ENCODE results near the gene ZDHHC1. TPM values are rescaled to one million over a fixed set of nuclear protein-coding genes. Genes with fewer than 3 reads are reported as not detected.

ZDHHC1 gene
- total RNA-seq, 8 experiments from 2014 or later = 3.4 to 14.6 (median 4.6) TPM

DNA sequence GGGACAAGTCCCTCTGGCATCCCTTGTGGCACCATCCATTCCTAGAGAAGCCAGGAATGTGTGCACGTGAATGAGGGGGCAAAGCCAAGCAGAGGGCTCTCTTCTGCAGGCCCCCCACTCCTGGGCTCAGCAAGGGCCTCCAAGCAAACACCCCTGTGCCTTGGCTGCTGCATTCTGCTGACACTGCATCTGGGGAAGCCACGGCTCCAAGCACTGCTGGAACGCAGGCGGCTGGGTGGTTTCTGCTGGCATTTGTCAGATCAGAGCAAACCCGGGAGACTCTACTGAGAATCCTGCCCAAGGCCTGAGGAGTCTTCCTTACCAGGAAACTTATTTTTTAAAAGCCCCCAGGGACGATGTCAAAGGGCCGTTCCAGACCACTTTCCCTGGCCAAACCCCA, 41.3 kb upstream of the ZDHHC1 start:
- Histone ChIP-seq H3K4me3 (no peak overlapping the region), H3K27ac (no peak overlapping the region), H3K4me1 (replicated peaks in 1 of 2) (no peaks in the 10 kb centered on the region)
- in situ Hi-C loops (cut with MboI; ENCODE audit: low pct_unique_long_range_greater_than_20kb in 2 of 9, low sequenced_read_pairs in 9 of 9, unreplicated experiment in 9 of 9) = no loop called here
- no peak for ATAC-seq (replicated peaks in 6 of 8)
- 50% methylated on average over 1 of the region's 7 CpGs; no CpG with 5 or more reads in 9 of the 10 experiments for WGBS, 10 experiments

DNA sequence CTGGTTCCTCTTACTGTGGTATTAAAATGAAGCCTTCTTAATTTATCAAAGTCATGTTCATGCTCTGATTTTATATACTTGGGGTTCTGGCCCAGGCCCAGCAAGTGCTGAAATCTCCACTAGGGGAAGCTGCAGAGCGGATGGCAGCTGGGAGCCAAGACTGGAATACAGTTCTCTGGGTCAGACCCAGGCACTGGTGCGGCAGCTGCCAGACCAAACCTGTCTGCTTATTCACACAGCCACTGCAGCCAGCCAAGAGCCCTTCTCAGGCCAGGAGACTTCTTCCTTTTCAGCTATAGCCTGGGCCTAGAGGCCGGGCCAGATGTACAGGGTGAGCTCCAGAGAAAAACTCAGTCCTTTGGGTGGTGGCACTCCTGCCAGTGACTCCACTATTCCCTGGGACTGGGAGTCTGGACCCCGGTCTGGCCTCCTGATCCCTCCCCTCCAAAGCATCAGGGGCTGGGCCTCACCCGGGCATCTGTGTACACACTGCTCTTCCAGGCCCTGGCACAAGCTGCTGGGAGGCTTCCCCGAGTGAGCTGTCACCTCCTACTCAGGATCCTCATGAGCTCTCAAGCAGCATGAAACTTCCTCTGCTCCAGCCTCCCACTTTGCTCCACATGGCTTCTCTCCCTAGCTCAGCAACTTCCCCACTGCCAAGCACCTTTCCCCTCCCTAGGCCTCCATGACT, 40.3 kb upstream of the ZDHHC1 start:
- Histone ChIP-seq H3K4me1 (replicated peaks in 1 of 2) (no peaks in the 10 kb centered on the region), H3K4me3 (no peak overlapping the region), H3K27ac (no peak overlapping the region)
- WGBS, 10 experiments = 10 to 100% (median 53%) methylated on average over 1 to 3 of the region's 6 CpGs; no CpG with 5 or more reads in 3 of the 10 experiments
- peak in 5 of 8 experiments; percentile 13 to 68 (median 26) for ATAC-seq (replicated peaks in 6 of 8)
- in situ Hi-C loops (cut with MboI; ENCODE audit: low pct_unique_long_range_greater_than_20kb in 2 of 9, low sequenced_read_pairs in 9 of 9, unreplicated experiment in 9 of 9) = no loop called here

DNA sequence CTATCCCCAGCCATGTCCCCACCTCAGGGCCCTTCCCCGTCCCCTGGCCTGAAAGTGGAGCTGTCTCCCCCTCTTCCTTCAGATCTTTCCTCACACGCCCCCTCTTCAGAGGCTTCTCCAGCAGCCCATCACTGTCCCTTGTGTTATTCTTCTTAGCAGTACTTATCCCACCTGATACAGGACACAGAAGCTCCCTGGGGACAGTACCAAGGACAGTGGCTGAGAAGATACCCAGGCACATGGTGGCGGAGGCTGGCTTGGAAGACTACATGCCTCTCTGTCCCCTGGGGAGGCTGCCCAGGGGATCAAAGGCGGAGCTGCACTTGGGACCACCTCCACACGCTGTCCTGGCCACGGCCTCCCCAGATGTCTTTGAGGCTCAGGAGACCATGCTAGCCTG, 38.6 kb upstream of the ZDHHC1 start:
- no peaks in the 10 kb centered on the region for H3K4me1 ChIP-seq (replicated peaks in 1 of 2)
- H3K4me3 ChIP-seq = no peak overlapping the region
- no peak for ATAC-seq (replicated peaks in 6 of 8)
- in situ Hi-C loops (cut with MboI; ENCODE audit: low pct_unique_long_range_greater_than_20kb in 2 of 9, low sequenced_read_pairs in 9 of 9, unreplicated experiment in 9 of 9) = no loop called here
- 87 to 92% methylated on average over 2 to 3 of the region's 6 CpGs; no CpG with 5 or more reads in 8 of the 10 experiments for WGBS, 10 experiments
- H3K27ac ChIP-seq = no peak overlapping the region

DNA sequence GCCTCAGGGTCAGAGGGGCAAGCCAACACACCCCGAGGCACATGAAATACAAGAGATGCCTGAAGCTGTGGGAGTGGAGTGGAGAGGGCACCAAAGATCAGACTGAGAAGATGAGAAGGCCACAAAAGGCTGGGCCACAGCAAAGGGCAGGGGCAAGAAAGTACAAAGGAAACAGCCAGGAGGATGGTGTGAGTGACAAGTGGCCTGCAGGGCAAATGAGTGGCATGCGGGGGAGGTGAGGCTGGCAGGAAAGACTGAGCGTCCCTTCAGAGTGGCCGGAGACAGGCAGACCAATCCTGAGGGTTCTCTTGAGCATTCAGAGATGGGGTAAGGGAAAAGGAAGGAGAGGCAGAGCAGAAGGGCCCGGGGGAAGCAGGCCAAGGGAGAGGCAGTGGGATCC, 37.8 kb upstream of the ZDHHC1 start:
- WGBS, 10 experiments = 40 to 95% (median 65%) methylated on average over 1 to 3 of the region's 5 CpGs; no CpG with 5 or more reads in 2 of the 10 experiments
- H3K4me3 ChIP-seq = no peak overlapping the region
- H3K4me1 ChIP-seq (replicated peaks in 1 of 2) = no peaks in the 10 kb centered on the region
- H3K27ac ChIP-seq = no peak overlapping the region
- ATAC-seq (replicated peaks in 6 of 8) = no peak
- in situ Hi-C loops (cut with MboI; ENCODE audit: low pct_unique_long_range_greater_than_20kb in 2 of 9, low sequenced_read_pairs in 9 of 9, unreplicated experiment in 9 of 9) = no loop called here

DNA sequence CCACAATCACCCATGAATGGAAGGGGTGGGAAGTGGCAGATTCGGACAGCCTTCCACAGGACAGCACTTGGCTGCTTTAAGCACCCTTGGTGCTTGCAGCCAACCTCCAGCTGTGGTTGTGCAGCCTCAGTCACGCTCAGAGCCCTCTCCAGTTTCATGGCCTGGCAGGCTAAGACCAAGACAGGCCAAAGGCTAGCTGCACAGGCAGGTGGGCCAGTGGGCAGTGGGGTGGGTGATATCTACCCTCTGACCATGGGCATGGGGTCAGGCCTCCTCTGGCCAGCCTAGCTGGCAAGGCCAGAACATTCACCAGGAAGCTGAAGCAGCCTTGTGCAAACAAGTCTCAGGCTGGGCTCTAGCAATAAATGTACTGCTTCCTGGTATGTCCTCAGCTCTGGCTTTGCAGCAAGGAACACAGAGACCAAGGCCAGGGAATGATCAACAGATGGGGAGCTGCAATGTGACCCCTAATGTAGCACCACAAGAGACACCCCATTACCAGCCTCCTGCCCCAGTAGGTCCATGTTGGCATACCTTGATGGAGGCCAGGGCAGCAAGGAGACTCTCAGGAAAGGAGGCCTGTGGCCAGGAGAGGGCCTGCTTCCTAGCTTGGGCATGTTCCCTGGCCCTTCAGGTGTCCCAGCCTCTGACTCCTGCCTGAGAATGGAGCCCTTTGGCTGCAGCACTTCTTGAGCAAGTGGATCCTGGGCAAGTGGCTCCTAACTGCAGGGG, 35.6 kb upstream of the ZDHHC1 start:
- no peak overlapping the region for H3K4me3 ChIP-seq
- H3K4me1 ChIP-seq (replicated peaks in 1 of 2) = no peaks in the 10 kb centered on the region
- in situ Hi-C loops (cut with MboI; ENCODE audit: low pct_unique_long_range_greater_than_20kb in 2 of 9, low sequenced_read_pairs in 9 of 9, unreplicated experiment in 9 of 9) = no loop called here
- no peak overlapping the region for H3K27ac ChIP-seq
- 0 to 100% (median 90%) methylated on average over 1 to 2 of the region's 2 CpGs; no CpG with 5 or more reads in 5 of the 10 experiments for WGBS, 10 experiments
- ATAC-seq (replicated peaks in 6 of 8) = no peak

DNA sequence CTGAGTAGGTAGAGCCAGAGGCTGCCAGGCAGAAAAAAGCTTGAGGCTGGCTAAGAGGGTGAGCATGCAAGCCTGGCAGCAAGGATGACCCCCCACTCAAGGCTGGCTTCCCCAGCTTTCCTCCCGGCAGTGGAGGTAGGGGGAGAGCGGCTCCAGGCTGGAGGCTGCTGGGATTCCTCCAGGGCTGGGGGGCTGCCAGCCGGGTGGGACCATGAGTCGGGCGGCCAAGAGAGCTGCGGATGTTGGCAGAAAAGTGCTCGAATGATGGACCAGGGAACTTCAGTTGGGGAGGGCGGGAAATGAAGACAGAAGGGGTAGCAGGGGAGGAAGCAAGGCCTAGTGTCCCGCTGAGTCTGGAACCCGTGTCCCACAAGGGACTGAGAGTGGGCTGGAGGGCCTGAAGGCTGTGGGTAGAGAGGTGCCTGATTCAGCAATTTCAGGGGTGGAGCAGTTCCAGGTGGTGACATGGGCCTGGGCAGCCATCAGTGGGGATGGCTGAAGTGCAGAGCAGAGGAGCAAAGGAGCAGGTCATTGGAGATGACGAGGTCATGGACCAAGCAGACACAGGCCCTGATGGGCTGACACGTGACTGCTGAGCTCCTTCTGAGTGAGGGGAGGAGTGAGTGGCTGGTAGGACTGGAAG, 34.9 kb upstream of the ZDHHC1 start:
- in situ Hi-C loops (cut with MboI; ENCODE audit: low pct_unique_long_range_greater_than_20kb in 2 of 9, low sequenced_read_pairs in 9 of 9, unreplicated experiment in 9 of 9) = no loop called here
- peak in 1 of 8 experiments; percentile 26 for ATAC-seq (replicated peaks in 6 of 8)
- 50 to 90% (median 83%) methylated on average over 1 to 5 of the region's 12 CpGs; no CpG with 5 or more reads in 6 of the 10 experiments for WGBS, 10 experiments
- Histone ChIP-seq H3K27ac (no peak overlapping the region), H3K4me3 (no peak overlapping the region), H3K4me1 (replicated peaks in 1 of 2) (no peaks in the 10 kb centered on the region)

DNA sequence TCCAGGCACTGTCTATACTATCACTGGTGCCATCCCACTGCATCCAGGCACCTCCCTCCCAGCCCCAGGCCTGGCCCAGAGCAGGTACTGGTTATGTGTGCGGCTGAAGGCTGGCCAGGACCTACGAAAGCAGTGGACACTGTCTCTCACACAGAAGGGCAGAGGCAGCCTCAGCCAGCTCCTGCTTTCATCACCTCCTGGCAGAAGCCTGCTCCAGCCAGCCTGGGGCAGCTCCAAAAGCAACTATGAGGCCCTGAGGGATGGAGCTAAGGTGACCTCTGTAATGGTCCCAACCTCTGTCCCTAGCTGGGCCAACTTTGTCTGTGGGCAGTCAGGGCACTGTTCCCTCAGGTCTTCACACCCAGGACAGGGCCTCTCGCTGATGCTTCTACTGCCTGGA, 33.5 kb upstream of the ZDHHC1 start:
- Histone ChIP-seq H3K4me1 (replicated peaks in 1 of 2) (no peaks in the 10 kb centered on the region), H3K4me3 (no peak overlapping the region), H3K27ac (no peak overlapping the region)
- ATAC-seq (replicated peaks in 6 of 8) = no peak
- 56 to 100% (median 90%) methylated on average over 1 to 3 of the region's 3 CpGs; no CpG with 5 or more reads in 6 of the 10 experiments for WGBS, 10 experiments
- in situ Hi-C loops (cut with MboI; ENCODE audit: low pct_unique_long_range_greater_than_20kb in 2 of 9, low sequenced_read_pairs in 9 of 9, unreplicated experiment in 9 of 9) = no loop called here

DNA sequence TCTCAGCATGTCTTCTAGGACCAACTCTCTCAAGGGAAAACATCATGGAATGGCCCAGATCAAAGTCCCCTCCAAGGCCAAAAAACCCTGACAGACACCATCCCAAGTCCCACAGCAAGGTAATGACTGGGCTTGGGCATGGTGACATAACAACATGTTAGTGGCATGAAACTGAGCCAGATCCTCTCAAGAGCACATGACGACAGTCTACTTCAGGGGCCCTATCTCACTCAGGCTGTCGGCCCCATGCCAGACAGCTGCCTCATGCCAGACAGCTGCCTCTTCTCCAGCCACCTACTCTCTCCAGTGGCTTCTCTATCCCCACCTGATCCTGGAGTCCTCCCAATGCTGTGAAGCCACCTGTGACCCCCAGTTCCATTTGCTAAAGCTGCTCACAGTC, 33.1 kb upstream of the ZDHHC1 start:
- in situ Hi-C loops (cut with MboI; ENCODE audit: low pct_unique_long_range_greater_than_20kb in 2 of 9, low sequenced_read_pairs in 9 of 9, unreplicated experiment in 9 of 9) = no loop called here
- no peak overlapping the region for H3K4me3 ChIP-seq
- H3K4me1 ChIP-seq (replicated peaks in 1 of 2) = no peaks in the 10 kb centered on the region
- no peak for ATAC-seq (replicated peaks in 6 of 8)
- no peak overlapping the region for H3K27ac ChIP-seq
- WGBS, 10 experiments = 71 to 100% (median 83%) methylated on average over 1 to 2 of the region's 2 CpGs; no CpG with 5 or more reads in 4 of the 10 experiments

DNA sequence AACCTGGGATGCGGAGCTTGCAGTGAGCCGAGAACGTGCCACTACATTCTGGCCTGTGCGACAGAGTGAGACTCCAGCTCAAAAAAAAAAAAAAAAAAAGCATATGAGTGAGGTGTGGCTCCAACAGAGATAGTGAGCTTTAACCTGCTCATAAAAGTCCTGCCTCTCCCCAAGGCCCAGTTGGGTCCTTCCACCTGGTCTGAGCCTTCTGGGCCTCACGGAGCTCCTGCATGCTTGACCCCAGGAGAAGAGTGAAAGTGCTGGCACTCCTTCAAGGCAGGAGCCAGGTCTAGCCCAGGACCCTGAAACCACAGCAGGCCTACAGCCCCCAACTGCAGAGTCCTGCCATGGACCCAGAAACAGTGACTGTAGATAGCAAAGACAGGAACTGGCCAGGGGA, 32.3 kb upstream of the ZDHHC1 start:
- WGBS, 10 experiments = 97% methylated on average over 5 of the region's 5 CpGs; no CpG with 5 or more reads in 9 of the 10 experiments
- no peak overlapping the region for H3K4me3 ChIP-seq
- no peaks in the 10 kb centered on the region for H3K4me1 ChIP-seq (replicated peaks in 1 of 2)
- in situ Hi-C loops (cut with MboI; ENCODE audit: low pct_unique_long_range_greater_than_20kb in 2 of 9, low sequenced_read_pairs in 9 of 9, unreplicated experiment in 9 of 9) = no loop called here
- H3K27ac ChIP-seq = no peak overlapping the region
- no peak for ATAC-seq (replicated peaks in 6 of 8)

DNA sequence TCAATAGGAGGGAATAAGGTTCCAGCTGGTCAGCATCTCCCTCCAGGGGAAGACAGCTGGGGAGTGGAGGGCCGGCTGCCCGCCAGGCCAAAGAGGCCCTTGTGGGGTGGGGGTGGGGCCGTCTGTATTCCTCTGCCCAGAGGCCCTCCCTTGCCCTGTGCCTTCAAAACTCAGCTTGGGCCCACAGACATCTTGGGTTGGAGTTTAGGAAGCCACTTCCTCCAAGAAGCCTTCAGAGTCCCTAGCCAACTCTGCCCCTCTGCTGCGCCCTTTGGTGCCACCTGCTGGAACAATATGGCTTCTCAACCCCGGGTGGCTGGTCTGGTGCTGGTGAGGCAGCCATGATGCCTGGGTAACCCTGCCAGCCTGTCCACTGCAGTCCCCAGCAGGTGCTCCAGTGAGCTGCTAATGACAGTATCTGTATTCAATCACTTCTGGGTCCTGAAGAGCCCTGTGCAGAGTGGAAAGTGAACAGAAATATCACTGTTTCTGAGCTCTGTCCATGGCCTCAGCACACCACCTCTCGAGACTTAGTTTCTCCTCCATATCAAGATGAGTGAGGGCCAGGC, 31.3 kb upstream of the ZDHHC1 start:
- Histone ChIP-seq H3K27ac (no peak overlapping the region), H3K4me1 (replicated peaks in 1 of 2) (peaks cover 0 to 5% of the 10 kb centered on the region in 2 donors), H3K4me3 (no peak overlapping the region)
- ATAC-seq (replicated peaks in 6 of 8) = peak in 3 of 8 experiments; percentile 61 to 84 (median 65)
- in situ Hi-C loops (cut with MboI; ENCODE audit: low pct_unique_long_range_greater_than_20kb in 2 of 9, low sequenced_read_pairs in 9 of 9, unreplicated experiment in 9 of 9) = no loop called here
- 60 to 89% (median 80%) methylated on average over 1 to 3 of the region's 6 CpGs; no CpG with 5 or more reads in 6 of the 10 experiments for WGBS, 10 experiments

DNA sequence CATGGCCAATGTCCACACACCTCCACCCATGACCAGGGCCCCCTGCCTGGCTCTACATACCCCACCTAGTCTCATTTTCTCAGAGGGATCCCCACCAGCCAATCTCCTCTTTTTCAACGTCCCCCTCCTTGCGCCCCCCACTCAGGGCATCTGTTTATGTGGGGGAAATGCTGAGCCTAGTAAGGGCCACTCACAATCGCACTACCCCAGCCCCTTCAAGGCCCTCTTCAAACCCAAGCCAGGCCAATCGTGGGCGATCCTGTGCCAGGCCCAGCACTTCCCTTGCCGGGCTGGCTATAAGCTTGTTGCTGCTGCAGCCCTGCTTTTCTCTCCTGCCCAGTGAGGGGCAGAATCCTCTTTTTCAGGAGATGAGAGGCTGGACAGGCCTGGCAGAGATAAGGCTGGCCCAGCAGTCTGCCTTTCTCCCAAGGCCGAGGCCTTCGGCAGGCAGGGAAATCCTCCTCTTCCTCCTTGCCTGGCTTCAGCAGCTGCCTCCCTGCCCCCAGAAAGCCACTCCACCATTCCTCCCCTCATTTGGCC, 30.8 kb upstream of the ZDHHC1 start:
- H3K4me3 ChIP-seq = no peak overlapping the region
- H3K4me1 ChIP-seq (replicated peaks in 1 of 2) = peaks cover 0 to 5% of the 10 kb centered on the region in 2 donors
- no peak overlapping the region for H3K27ac ChIP-seq
- WGBS, 10 experiments = 40 to 100% (median 89%) methylated on average over 1 to 6 of the region's 8 CpGs; no CpG with 5 or more reads in 2 of the 10 experiments
- in situ Hi-C loops (cut with MboI; ENCODE audit: low pct_unique_long_range_greater_than_20kb in 2 of 9, low sequenced_read_pairs in 9 of 9, unreplicated experiment in 9 of 9) = no loop called here
- ATAC-seq (replicated peaks in 6 of 8) = no peak

DNA sequence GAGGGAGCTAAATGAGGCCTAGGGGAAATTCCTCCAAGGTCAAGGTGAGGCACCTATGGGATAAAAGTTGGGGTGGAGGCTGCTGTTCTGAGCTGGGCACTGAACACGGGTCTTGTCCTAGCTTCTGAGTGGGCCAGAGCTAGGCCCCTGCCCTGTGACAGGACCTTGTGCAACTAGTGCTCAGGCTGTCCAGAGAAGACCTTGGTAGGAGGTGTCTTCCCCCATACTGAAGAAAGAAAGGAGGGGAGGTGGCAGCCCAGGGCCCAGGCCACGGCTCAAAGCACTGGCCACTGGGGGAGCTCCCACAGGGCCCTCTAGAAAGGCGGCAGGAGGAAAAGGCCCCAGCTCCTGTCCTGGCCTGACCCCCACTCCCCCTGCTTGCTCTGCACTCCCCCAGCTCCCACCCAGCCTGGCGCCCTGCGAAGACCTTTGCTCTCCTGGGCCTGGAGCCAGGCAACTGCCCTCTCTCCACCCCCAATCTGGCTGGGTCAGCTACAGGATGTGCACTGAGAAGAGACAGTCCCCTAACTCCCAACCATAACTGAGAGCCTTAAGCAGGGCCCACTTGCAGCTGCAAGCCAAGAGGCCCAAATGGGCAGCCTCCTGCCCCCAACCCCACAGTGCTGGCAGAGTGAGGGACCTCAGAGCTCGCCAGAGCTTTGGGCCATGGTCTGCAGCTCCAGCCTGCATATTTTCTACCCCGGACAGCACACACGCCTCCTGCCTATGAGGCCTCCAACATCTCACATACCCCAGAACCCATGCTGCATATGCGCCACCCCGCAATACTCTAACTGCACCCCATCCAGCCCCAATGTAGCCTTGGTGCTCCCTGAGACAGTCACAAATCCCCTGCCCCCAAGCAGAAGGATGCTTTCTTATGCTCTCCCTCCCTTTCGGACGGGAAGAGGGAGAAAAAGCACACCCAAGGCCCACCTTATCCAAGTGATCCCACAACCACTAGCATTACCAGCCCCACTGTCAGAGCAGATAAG, 29.9 kb upstream of the ZDHHC1 start:
- H3K27ac ChIP-seq = no peak overlapping the region
- 100% methylated on average over 1 to 2 of the region's 12 CpGs; no CpG with 5 or more reads in 6 of the 10 experiments for WGBS, 10 experiments
- ATAC-seq (replicated peaks in 6 of 8) = no peak
- in situ Hi-C loops (cut with MboI; ENCODE audit: low pct_unique_long_range_greater_than_20kb in 2 of 9, low sequenced_read_pairs in 9 of 9, unreplicated experiment in 9 of 9) = no loop called here
- H3K4me3 ChIP-seq = no peak overlapping the region
- H3K4me1 ChIP-seq (replicated peaks in 1 of 2) = peaks cover 0 to 5% of the 10 kb centered on the region in 2 donors
